ENCODE results near the gene TMEM88. TPM values are rescaled to one million over a fixed set of nuclear protein-coding genes. Genes with fewer than 3 reads are reported as not detected.

TMEM88 gene
- total and polyA plus RNA-seq, 2 of the 13 experiments (the other 11 are each of a cell fraction or from before 2014, with no cell fraction given), result 0.31 to 0.66 TPM

DNA sequence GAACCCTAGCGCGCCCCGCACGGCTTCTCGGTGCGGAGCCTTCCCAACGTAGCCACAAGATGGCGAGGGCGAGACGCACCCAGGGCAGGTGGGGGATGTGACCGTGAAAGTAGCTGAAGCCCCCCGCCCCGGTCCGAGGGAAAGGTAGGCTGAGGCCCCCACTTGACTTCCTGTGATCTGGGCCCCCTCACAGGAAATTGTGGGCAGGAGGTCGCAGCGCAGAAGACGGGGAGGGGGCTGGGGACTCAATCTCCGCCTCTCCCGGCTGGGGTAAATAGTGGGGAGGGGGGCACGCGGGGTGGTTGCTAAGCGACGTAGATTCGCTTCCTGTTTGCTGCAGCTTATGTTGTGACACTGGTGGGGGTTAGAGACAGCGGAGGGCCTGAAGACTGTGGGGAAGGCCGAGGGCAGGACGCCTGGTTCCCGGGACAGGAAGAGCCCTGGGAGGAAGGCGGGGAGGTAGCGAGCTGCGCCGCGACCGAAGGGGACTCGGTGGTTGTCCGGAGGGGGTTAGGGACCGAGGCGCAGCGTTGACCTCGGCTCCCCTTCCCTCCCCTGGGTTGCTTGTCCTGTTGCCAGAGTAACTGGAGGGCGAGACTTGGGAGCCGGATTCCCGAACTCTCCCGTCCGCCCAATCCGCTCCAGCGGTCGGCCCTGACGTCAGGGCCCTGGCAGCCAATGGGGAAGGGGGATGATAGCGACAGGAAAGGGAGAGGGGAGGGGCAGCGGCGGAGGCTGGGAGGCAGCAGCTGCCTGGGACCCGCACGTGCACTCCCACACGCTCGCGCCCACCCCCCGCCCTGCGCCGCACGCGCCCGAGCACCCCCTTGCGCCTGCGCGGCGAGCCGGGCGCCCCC is 19.7 kb upstream of the TMEM88 start (continued):
- TF ChIP-seq, protein P1, sequence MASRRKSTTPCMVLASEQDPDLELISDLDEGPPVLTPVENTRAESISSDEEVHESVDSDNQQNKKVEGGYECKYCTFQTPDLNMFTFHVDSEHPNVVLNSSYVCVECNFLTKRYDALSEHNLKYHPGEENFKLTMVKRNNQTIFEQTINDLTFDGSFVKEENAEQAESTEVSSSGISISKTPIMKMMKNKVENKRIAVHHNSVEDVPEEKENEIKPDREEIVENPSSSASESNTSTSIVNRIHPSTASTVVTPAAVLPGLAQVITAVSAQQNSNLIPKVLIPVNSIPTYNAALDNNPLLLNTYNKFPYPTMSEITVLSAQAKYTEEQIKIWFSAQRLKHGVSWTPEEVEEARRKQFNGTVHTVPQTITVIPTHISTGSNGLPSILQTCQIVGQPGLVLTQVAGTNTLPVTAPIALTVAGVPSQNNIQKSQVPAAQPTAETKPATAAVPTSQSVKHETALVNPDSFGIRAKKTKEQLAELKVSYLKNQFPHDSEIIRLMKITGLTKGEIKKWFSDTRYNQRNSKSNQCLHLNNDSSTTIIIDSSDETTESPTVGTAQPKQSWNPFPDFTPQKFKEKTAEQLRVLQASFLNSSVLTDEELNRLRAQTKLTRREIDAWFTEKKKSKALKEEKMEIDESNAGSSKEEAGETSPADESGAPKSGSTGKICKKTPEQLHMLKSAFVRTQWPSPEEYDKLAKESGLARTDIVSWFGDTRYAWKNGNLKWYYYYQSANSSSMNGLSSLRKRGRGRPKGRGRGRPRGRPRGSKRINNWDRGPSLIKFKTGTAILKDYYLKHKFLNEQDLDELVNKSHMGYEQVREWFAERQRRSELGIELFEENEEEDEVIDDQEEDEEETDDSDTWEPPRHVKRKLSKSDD (CRISPR knock-in tag; IDR thresholded peaks at IDR 0.05; ENCODE audit: low read depth), result no peak
- TF ChIP-seq HOXA9 (CRISPR knock-in tag; IDR thresholded peaks at IDR 0.05; ENCODE audit: borderline replicate concordance) (no peak), ZFP36L1 (CRISPR knock-in tag; IDR thresholded peaks at IDR 0.05) (no peak), PHB2 (IDR thresholded peaks at IDR 0.05; ENCODE audit: partially characterized antibody) (no peak), ZNF772 (CRISPR knock-in tag; IDR thresholded peaks at IDR 0.05) (no peak; the same call in 1 of the 2 replicates), MAFF (IDR thresholded peaks at IDR 0.05; ENCODE audit: low read depth, low read length) (no peak), SRY (CRISPR knock-in tag; IDR thresholded peaks at IDR 0.05) (no peak), ZNF329 (CRISPR knock-in tag; IDR thresholded peaks at IDR 0.05; ENCODE audit: low read depth) (no peak), ZNF232 (CRISPR knock-in tag; IDR thresholded peaks at IDR 0.05; ENCODE audit: borderline replicate concordance) (no peak; the same call in 1 of the 2 replicates), ZNF660 (CRISPR knock-in tag; IDR thresholded peaks at IDR 0.05; ENCODE audit: borderline replicate concordance, low read depth) (no peak), FOXA3 (CRISPR knock-in tag; IDR thresholded peaks at IDR 0.05) (peak; percentile 10; the same call in 1 of the 2 replicates), ZNF256 (CRISPR knock-in tag; conservative IDR thresholded peaks at IDR 0.05) (no peak), XRCC5 (optimal IDR thresholded peaks at IDR 0.05; ENCODE audit: low read length) (peak; percentile 40), HMG20B (CRISPR knock-in tag; conservative IDR thresholded peaks at IDR 0.05) (no peak), TOPORS (CRISPR knock-in tag; IDR thresholded peaks at IDR 0.05) (peak; percentile 55; the same call in 1 of the 2 replicates), ZNF333 (CRISPR knock-in tag; IDR thresholded peaks at IDR 0.05; ENCODE audit: borderline replicate concordance) (0 out of 2 replicates have a peak, but pooled peaks have one; percentile 35), ADNP (CRISPR knock-in tag; IDR thresholded peaks at IDR 0.05) (no peak), TP53 (CRISPR knock-in tag; conservative IDR thresholded peaks at IDR 0.05) (no peak), ESRRA (CRISPR knock-in tag; IDR thresholded peaks at IDR 0.05; ENCODE audit: low read depth) (0 out of 2 replicates have a peak, but pooled peaks have one; percentile 37), SMAD3 (CRISPR knock-in tag; IDR thresholded peaks at IDR 0.05) (no peak)
- TF ChIP-seq, protein P2, sequence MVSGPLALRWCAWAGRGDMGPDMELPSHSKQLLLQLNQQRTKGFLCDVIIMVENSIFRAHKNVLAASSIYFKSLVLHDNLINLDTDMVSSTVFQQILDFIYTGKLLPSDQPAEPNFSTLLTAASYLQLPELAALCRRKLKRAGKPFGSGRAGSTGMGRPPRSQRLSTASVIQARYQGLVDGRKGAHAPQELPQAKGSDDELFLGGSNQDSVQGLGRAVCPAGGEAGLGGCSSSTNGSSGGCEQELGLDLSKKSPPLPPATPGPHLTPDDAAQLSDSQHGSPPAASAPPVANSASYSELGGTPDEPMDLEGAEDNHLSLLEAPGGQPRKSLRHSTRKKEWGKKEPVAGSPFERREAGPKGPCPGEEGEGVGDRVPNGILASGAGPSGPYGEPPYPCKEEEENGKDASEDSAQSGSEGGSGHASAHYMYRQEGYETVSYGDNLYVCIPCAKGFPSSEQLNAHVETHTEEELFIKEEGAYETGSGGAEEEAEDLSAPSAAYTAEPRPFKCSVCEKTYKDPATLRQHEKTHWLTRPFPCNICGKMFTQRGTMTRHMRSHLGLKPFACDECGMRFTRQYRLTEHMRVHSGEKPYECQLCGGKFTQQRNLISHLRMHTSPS (CRISPR knock-in tag; IDR thresholded peaks at IDR 0.05; ENCODE audit: low read depth), result no peak
- TF ChIP-seq, protein P3, sequence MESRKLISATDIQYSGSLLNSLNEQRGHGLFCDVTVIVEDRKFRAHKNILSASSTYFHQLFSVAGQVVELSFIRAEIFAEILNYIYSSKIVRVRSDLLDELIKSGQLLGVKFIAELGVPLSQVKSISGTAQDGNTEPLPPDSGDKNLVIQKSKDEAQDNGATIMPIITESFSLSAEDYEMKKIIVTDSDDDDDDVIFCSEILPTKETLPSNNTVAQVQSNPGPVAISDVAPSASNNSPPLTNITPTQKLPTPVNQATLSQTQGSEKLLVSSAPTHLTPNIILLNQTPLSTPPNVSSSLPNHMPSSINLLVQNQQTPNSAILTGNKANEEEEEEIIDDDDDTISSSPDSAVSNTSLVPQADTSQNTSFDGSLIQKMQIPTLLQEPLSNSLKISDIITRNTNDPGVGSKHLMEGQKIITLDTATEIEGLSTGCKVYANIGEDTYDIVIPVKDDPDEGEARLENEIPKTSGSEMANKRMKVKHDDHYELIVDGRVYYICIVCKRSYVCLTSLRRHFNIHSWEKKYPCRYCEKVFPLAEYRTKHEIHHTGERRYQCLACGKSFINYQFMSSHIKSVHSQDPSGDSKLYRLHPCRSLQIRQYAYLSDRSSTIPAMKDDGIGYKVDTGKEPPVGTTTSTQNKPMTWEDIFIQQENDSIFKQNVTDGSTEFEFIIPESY (CRISPR knock-in tag; IDR thresholded peaks at IDR 0.05), result peak; percentile 40; the same call in 1 of the 2 replicates
- TF ChIP-seq, protein P4, sequence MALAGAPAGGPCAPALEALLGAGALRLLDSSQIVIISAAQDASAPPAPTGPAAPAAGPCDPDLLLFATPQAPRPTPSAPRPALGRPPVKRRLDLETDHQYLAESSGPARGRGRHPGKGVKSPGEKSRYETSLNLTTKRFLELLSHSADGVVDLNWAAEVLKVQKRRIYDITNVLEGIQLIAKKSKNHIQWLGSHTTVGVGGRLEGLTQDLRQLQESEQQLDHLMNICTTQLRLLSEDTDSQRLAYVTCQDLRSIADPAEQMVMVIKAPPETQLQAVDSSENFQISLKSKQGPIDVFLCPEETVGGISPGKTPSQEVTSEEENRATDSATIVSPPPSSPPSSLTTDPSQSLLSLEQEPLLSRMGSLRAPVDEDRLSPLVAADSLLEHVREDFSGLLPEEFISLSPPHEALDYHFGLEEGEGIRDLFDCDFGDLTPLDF (CRISPR knock-in tag; IDR thresholded peaks at IDR 0.05), result no peak

All from HepG2 (cell line).